HL-60 (cell line): Measurements from ENCODE around the gene TBC1D16.

Experiments
- CTCF ChIP-seq: IDR thresholded peaks from one replicate; pipeline ENCODE4 v1.5.1; 2011; ENCODE audit warnings: low read length, control low read depth, inconsistent platforms; ENCODE audit not compliant: insufficient read depth
- POLR2AphosphoS5 ChIP-seq: IDR thresholded peaks from 2 replicates; pipeline ENCODE4 v1.6.1; 2012; ENCODE audit warnings: low read depth
- REST ChIP-seq: IDR thresholded peaks from 2 replicates; pipeline ENCODE4 v1.6.1; 2012; ENCODE audit warnings: low read depth; ENCODE audit not compliant: insufficient replicate concordance
- SPI1 ChIP-seq: IDR thresholded peaks from 2 replicates; pipeline ENCODE4 v1.6.1; 2012; ENCODE audit warnings: low read depth, mild to moderate bottlenecking, borderline replicate concordance

GRCh38 chr17:80032614-80033171 lies 3.0 kb downstream of the TBC1D16 start:
- TF ChIP-seq CTCF (no peak), REST (no peak), POLR2AphosphoS5 (no peak), SPI1 (no peak)
